Body of pancreas (tissue), 4 donors: ENCODE data around the gene EHMT1. TPM values are rescaled to one million over a fixed set of nuclear protein-coding genes. Genes with fewer than 3 reads are reported as not detected.
"Not testable (repeated sequence)": the region's sequence is repeated elsewhere in the genome, so short reads cannot be mapped to it uniquely, and the experiment has no call there.

Source experiments
- ATAC-seq: fragments of 150-250 bp; one replicate; pipeline ENCODE4 v1.9.1; 2016
- DNase-seq, 4 donors: peaks; one replicate each; pipeline ENCODE4 v3.0.0-alpha.2; 2019
- H3K27ac ChIP-seq, 4 donors: fragments of 200-600 bp; sonication (generic); 1 replicate in 3 of 4; 2 replicates in 1 of 4; pipeline versions ENCODE4 v1.5.1 to v1.6.1; 2016 to 2019; ENCODE audit warnings: mild to moderate bottlenecking in 1 of 4, mixed read lengths in 1 of 4, moderate library complexity in 1 of 4
- H3K27me3 ChIP-seq, 2 donors: fragments of 200-600 bp; sonication (generic); one replicate each; pipeline ENCODE4 v1.6.0; 2016; ENCODE audit warnings: mild to moderate bottlenecking in 1 of 2
- H3K36me3 ChIP-seq, 2 donors: fragments of 200-600 bp; sonication (generic); replicated peaks in 1 of 2; 2 replicates each; pipeline ENCODE4 v1.5.1; 2016; ENCODE audit warnings: low read depth in 2 of 2; ENCODE audit not compliant: insufficient read depth in 1 of 2
- H3K4me1 ChIP-seq: fragments of 200-600 bp; sonication (generic); one replicate; pipeline ENCODE4 v1.6.0; 2016
- H3K4me3 ChIP-seq, 2 donors: fragments of 200-600 bp; sonication (generic); 1 replicate in 1 of 2; 2 replicates in 1 of 2; pipeline ENCODE4 v1.5.1; 2016 to 2019
- H3K9me3 ChIP-seq, 3 donors: fragments of 200-600 bp; sonication (generic); 1 replicate in 2 of 3; 2 replicates in 1 of 3; pipeline ENCODE4 v1.5.1; 2016
- POLR2A ChIP-seq, 3 donors: fragments of 450-650 bp; IDR thresholded peaks; one replicate each; pipeline ENCODE4 v1.6.1; 2016; ENCODE audit warnings: antibody characterized with exemption in 3 of 3, mild to moderate bottlenecking in 2 of 3
- WGBS, 2 donors: methylation state at CpG; one replicate each; pipeline ENCODE4 v1.1.5; 2017; 5-methylcytosine and 5-hydroxymethylcytosine counted together
- intact Hi-C: fragments of 100-400 bp; cut with DNase I; formaldehyde crosslinking; loops from one replicate; pipeline ENCODE4 v1.15.1; 2023
- total RNA-seq, 2 donors: library from RNA; depleted of rRNA; stranded (reverse); fragments of >200 nt; gene quantifications; one replicate each; pipeline ENCODE4 v1.1.0, GENCODE V29; 2016
- TF ChIP-seq, protein P1 (sequence below), 7 experiments: fragments of 450-650 bp in 4 of 7; fragments of 200-600 bp in 3 of 7; sonication (generic) in 3 of 7; IDR thresholded peaks; one replicate each; pipeline ENCODE4 v1.5.1; 2016 to 2019; ENCODE audit warnings: antibody characterized with exemption in 7 of 7

EHMT1 gene
- total RNA-seq, 2 donors from 2014 or later, result 41.0 to 65.9 TPM

DNA sequence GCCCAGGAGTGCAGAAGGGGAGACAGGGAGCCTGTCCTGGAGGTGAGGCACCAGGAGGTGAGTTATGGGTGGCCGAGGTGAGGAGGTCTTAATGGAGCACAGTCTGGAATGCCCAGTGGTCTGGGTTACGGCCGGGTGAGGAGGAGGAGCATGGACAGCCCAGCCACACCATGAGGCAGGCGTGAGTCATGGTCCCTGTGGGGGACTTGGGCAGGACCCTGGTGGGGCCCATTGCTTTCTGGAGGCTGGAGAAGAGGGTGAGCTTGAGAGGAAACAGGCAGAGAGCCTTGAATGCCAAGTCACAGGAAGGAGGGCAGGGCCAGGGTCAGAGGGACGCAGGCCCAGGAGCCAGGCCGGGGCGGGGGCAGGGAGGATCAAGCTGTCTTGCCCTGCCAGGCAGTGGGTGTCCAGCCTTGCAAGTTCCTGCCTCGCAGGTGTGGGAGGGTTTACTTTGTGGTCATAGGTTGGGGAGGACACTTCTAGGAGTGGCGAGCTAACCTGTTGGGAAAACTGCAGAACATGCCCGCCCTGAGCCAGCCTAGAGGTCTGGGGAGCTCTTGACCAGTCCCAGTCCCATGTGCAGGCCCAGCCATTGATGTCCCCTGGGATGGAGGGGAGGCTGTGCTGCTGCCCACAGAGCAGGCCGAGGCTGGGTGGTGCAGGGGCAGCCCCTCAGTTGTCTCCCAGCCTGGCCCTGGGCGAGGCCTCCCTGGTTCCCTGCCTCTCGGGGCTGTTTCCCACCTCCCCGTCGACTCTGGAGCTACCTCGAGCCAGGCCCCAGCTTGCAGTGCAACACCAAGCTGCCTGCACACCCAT lies 261.6 kb downstream of the EHMT1 start:
- peaks cover 9% of the 10 kb centered on the region for H3K4me1 ChIP-seq
- WGBS, 2 donors, result 65 to 79% methylated on average over 4 to 16 of the region's 16 CpGs
- TF ChIP-seq, protein P1, sequence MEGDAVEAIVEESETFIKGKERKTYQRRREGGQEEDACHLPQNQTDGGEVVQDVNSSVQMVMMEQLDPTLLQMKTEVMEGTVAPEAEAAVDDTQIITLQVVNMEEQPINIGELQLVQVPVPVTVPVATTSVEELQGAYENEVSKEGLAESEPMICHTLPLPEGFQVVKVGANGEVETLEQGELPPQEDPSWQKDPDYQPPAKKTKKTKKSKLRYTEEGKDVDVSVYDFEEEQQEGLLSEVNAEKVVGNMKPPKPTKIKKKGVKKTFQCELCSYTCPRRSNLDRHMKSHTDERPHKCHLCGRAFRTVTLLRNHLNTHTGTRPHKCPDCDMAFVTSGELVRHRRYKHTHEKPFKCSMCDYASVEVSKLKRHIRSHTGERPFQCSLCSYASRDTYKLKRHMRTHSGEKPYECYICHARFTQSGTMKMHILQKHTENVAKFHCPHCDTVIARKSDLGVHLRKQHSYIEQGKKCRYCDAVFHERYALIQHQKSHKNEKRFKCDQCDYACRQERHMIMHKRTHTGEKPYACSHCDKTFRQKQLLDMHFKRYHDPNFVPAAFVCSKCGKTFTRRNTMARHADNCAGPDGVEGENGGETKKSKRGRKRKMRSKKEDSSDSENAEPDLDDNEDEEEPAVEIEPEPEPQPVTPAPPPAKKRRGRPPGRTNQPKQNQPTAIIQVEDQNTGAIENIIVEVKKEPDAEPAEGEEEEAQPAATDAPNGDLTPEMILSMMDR (IDR thresholded peaks at IDR 0.05), result no peak
- TF ChIP-seq POLR2A (IDR thresholded peaks at IDR 0.05), result no peak
- no peak for ATAC-seq
- peaks cover 0 to 10% of the 10 kb centered on the region in 2 donors for H3K27me3 ChIP-seq
- H3K9me3 ChIP-seq, result no peaks in the 10 kb centered on the region
- no peak overlapping the region for H3K27ac ChIP-seq
- intact Hi-C loops, result no loop called here
- no peaks in the 10 kb centered on the region for H3K36me3 ChIP-seq
- no peak for DNase-seq
- H3K4me3 ChIP-seq, result no peak overlapping the region

DNA sequence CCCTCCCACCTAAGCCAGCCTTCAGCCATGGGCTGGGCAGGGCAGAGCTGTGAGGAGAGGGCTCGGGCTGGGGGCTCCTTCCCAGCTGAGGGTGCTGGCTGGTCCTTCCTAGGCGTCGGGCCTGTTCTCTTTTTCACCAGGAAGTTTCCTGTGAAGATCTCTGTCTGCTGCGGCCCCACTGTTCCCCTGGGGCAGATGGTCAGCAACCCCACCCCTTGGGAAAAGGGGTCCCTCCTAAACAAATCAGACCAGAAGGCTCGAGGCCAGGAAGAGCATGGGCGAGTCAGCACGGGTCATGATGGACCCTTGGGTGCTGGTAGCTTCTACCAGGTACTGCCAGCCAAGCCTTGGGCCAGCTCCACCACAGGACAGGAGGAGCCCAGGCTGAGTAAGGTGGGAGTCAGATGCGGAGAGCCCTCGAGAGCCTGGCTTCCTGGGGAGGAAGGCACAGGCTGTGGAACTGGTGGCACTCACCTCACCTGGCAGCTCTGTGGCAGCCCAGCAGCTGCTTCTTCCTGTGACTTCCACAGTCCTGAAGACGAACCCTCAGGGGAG lies 262.2 kb downstream of the EHMT1 start:
- no peak for DNase-seq
- Histone ChIP-seq H3K27ac (no peak overlapping the region), H3K4me1 (peaks cover 9% of the 10 kb centered on the region), H3K4me3 (no peak overlapping the region), H3K36me3 (no peaks in the 10 kb centered on the region), H3K9me3 (no peaks in the 10 kb centered on the region), H3K27me3 (peaks cover 0 to 10% of the 10 kb centered on the region in 2 donors)
- intact Hi-C loops, result no loop called here
- ATAC-seq, result no peak
- 70 to 80% methylated on average over 6 to 9 of the region's 10 CpGs for WGBS, 2 donors
- TF ChIP-seq, protein P1 (IDR thresholded peaks at IDR 0.05), result no peak
- no peak for TF ChIP-seq POLR2A (IDR thresholded peaks at IDR 0.05)

DNA sequence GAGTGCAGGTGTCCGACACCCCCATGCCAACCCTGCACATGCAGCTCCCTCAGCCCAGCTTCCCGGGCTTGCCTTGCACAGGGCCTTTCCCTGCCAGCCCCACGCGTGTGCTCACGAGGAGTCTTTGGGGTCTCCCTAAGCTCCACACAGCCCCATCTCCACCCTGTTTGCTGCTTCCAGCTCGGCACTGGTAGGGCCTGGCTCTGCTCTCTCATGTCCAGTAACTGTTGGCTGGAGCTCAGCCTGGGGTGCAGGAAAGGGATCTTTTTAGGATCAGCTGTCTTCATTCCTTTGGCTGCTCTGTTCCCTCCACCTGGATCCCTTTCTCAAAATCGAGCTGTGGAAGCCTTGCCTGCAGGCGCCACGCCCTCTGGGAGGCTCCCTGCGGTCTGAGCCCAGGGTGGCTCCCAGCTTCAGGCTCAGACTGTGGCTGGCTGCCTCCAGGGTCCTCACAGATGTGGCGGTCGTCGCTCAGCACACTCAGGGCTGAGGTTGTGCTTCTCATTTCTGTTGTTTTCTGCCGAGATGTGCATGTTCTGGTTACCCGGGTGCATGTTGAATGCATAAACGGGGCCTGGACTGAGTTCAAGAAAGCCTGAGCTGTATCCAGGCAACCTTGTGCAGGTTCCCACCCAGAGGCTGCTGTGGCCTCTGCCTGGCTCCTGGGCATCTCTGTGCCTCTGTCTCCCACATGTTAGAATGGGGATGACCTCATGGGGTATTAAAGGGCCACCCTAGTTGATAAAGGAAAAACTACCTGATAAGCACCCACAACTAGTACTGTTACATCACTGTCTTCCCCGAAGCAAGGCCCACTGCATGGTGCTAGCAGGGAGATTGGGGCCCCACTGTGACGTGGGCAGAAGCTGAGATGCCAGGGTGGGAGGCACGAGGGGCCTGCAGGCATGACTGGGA lies 263.0 kb downstream of the EHMT1 start:
- DNase-seq (peak in 2 of 4 donors; percentile 16 to 26), ATAC-seq (no peak)
- WGBS, 2 donors, result 54 to 60% methylated on average over 9 to 19 of the region's 19 CpGs
- intact Hi-C loops, result no loop called here
- Histone ChIP-seq H3K27ac (no peak overlapping the region), H3K4me1 (peaks cover 9% of the 10 kb centered on the region), H3K27me3 (peaks cover 0 to 10% of the 10 kb centered on the region in 2 donors), H3K4me3 (no peak overlapping the region), H3K36me3 (no peaks in the 10 kb centered on the region), H3K9me3 (no peaks in the 10 kb centered on the region)
- TF ChIP-seq POLR2A (IDR thresholded peaks at IDR 0.05), result no peak
- TF ChIP-seq, protein P1 (IDR thresholded peaks at IDR 0.05), result no peak

DNA sequence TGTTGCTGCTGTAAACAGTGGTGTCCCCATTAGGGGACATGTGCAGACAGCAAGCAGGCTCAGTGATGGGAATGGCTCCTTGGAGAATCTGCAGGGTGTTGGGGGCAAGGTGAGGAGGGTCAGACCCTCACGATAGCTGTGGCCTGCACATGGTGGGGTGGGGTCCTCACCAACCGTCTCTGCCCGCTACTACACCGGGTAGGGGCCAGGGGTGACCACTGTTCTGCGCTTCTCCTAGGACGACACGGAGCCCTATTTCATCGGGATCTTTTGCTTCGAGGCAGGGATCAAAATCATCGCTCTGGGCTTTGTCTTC lies 263.7 kb downstream of the EHMT1 start:
- TF ChIP-seq POLR2A (IDR thresholded peaks at IDR 0.05), result no peak
- TF ChIP-seq, protein P1 (IDR thresholded peaks at IDR 0.05), result no peak
- Histone ChIP-seq H3K27me3 (peaks cover 0 to 10% of the 10 kb centered on the region in 2 donors), H3K27ac (no peak overlapping the region), H3K36me3 (no peaks in the 10 kb centered on the region), H3K4me1 (peaks cover 9% of the 10 kb centered on the region), H3K4me3 (no peak overlapping the region), H3K9me3 (no peaks in the 10 kb centered on the region)
- intact Hi-C loops, result no loop called here
- DNase-seq (no peak), ATAC-seq (no peak)
- WGBS, 2 donors, result 79 to 87% methylated on average over 3 to 10 of the region's 10 CpGs

DNA sequence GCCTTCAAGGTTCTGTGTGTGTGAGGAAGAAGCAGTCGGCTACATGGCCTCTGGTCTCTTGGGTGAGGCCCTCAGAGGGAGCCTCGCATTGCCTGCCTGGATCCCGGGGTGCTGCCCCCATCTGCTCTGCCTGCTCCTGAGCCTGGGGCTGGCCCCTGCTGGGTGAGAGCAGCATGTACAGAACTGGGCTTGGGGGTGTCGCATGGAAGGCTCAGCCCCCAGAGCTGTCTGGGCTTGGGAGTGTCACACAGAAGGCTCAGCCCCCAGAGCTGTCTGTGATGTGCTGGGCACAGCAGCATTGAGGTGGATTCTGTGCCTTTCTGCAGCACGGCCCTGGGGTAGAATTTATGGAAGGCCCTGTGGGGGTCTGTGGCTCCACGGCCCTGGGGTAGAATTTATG lies 265.2 kb downstream of the EHMT1 start:
- H3K4me3 ChIP-seq, ATAC-seq, H3K4me1 ChIP-seq, DNase-seq, H3K9me3 ChIP-seq, H3K27ac ChIP-seq, intact Hi-C loops, H3K36me3 ChIP-seq, H3K27me3 ChIP-seq: not testable (repeated sequence)
- WGBS, 2 donors, result no CpG with 5 or more reads among the region's 6 CpGs

DNA sequence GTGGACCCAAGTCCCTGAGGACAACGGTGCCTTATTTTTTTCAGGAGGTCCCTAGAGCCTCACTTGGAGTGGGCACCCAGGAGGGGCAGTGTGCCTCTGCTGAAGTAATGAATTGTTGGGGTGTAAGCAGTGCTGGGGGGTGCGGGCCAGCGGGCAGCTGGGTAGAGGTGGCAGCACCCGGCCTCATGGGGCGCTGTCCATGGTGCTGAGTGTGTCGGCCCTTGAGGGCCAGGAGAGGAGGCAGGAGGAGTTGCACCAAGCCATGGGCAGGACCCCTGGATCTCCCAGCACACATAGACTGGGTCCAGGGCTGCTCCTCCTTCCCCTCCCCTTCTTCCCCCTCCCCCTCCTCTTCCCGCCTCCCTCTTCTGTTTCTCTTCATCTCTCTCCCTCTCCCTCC lies 265.7 kb downstream of the EHMT1 start:
- WGBS, 2 donors, result 0 to 34% methylated on average over 3 to 5 of the region's 7 CpGs
- H3K27me3 ChIP-seq, H3K36me3 ChIP-seq, H3K4me1 ChIP-seq, intact Hi-C loops, H3K27ac ChIP-seq, ATAC-seq, H3K9me3 ChIP-seq, DNase-seq, H3K4me3 ChIP-seq: not testable (repeated sequence)

DNA sequence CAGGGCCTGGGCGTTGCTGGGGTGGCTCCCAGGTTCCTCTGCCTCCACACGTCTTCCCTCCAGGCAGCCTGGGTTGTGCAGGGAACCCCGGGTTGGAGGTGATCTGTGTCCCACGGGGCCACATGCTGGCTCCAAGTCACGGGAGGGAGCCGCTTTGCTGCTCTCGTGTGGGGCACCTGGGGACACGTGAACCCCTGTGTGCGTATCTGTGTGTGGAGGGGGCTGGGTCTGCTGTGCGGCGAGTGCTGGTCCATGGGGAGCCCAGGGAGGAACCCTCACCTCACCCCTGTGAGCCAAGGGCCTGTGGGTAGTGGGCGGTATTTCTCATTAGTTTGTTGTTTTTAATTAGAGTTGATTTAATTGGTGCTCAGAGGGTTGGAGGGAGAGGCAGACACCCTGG lies 266.3 kb downstream of the EHMT1 start:
- DNase-seq, H3K36me3 ChIP-seq, H3K27me3 ChIP-seq, ATAC-seq, H3K27ac ChIP-seq, H3K4me3 ChIP-seq, H3K9me3 ChIP-seq, intact Hi-C loops, H3K4me1 ChIP-seq: not testable (repeated sequence)
- WGBS, 2 donors, result no CpG with 5 or more reads among the region's 12 CpGs
